Neural cell (in vitro differentiated cells): ENCODE data around the gene GFPT2.

Experiments
- EP300 ChIP-seq: fragments of 450-650 bp; conservative IDR thresholded peaks from 2 replicates; pipeline ENCODE4 v1.6.1; 2014; ENCODE audit warnings: antibody characterized with exemption, mild to moderate bottlenecking, moderate library complexity; ENCODE audit not compliant: poor library complexity, severe bottlenecking
- EZH2 ChIP-seq: fragments of 200-600, 300-800 bp; shearing (Covaris generic), sonication (generic); IDR thresholded peaks from 2 replicates; pipeline ENCODE4 v1.6.1; 2014; ENCODE audit warnings: antibody characterized with exemption, low read length, borderline replicate concordance, mild to moderate bottlenecking; ENCODE audit not compliant: insufficient read depth, poor library complexity, severe bottlenecking
- POLR2AphosphoS5 ChIP-seq: IDR thresholded peaks from 2 replicates; pipeline ENCODE4 v1.6.1; 2012
- RAD21 ChIP-seq: fragments of 450-650 bp; conservative IDR thresholded peaks from 2 replicates; pipeline ENCODE4 v1.6.1; 2014; ENCODE audit warnings: antibody characterized with exemption, mild to moderate bottlenecking, moderate library complexity
- TF ChIP-seq, protein P1 (sequence below): fragments of 450-650 bp; IDR thresholded peaks from 2 replicates; pipeline ENCODE4 v1.5.1; 2014; ENCODE audit warnings: antibody characterized with exemption, mild to moderate bottlenecking, moderate library complexity; ENCODE audit not compliant: poor library complexity, severe bottlenecking

DNA sequence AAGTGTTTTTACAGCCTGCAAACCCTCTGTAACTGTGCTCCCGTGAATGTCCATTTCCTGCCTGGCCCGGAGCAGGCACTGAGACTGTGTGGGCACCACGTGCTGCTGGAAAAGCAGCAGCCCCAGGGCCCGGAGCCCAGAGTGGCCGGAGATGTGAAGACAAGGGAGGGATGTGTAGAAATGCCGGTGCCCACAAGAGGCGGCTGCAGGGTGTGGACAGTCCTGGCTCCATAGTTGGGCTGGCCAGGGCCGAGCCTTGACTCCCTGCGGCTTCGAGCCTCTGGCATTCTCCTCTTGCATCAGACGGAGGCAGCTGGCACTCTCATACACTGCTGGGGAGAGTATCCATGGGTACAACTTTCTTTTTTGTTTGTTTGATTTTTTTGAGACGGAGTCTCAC lies 13.2 kb upstream of the GFPT2 start:
- TF ChIP-seq EZH2, result no peak
- TF ChIP-seq POLR2AphosphoS5, result no peak
- TF ChIP-seq, protein P1, sequence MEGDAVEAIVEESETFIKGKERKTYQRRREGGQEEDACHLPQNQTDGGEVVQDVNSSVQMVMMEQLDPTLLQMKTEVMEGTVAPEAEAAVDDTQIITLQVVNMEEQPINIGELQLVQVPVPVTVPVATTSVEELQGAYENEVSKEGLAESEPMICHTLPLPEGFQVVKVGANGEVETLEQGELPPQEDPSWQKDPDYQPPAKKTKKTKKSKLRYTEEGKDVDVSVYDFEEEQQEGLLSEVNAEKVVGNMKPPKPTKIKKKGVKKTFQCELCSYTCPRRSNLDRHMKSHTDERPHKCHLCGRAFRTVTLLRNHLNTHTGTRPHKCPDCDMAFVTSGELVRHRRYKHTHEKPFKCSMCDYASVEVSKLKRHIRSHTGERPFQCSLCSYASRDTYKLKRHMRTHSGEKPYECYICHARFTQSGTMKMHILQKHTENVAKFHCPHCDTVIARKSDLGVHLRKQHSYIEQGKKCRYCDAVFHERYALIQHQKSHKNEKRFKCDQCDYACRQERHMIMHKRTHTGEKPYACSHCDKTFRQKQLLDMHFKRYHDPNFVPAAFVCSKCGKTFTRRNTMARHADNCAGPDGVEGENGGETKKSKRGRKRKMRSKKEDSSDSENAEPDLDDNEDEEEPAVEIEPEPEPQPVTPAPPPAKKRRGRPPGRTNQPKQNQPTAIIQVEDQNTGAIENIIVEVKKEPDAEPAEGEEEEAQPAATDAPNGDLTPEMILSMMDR, result no peak
- TF ChIP-seq EP300, result no peak
- TF ChIP-seq RAD21, result no peak
